Lung (tissue), 12 donors: Measurements from ENCODE around the gene FBXO31. TPM values are rescaled to one million over a fixed set of nuclear protein-coding genes. Genes with fewer than 3 reads are reported as not detected.

Source experiments
- ATAC-seq: fragments of 200-7000 bp; cut with Tn5 transposase; one replicate; pipeline ENCODE4 v1.9.1; 2020; ENCODE audit warnings: moderate number of reproducible peaks; ENCODE audit not compliant: insufficient read depth, low FRiP score
- DNase-seq, 3 donors: peaks; one replicate each; pipeline ENCODE4 v3.0.0-alpha.2; 2013 to 2017
- H3K27ac ChIP-seq, 2 donors: one replicate each; pipeline ENCODE4 v1.5.1; 2013; ENCODE audit warnings: mild to moderate bottlenecking in 2 of 2, moderate library complexity in 2 of 2, control low read depth in 1 of 2, inconsistent platforms in 1 of 2, low read depth in 1 of 2, low read length in 1 of 2
- H3K27me3 ChIP-seq, 3 donors: one replicate each; pipeline ENCODE4 v1.5.1; 2013; ENCODE audit warnings: low read length in 2 of 3; ENCODE audit not compliant: control insufficient read depth in 3 of 3, insufficient read depth in 3 of 3
- H3K36me3 ChIP-seq, 4 donors: one replicate each; pipeline ENCODE4 v1.5.1; 2013; ENCODE audit warnings: low read length in 4 of 4, mild to moderate bottlenecking in 1 of 4, moderate library complexity in 1 of 4; ENCODE audit not compliant: control insufficient read depth in 4 of 4, insufficient read depth in 4 of 4
- H3K4me1 ChIP-seq, 5 donors: one replicate each; pipeline ENCODE4 v1.5.1; 2013; ENCODE audit warnings: low read length in 5 of 5, mild to moderate bottlenecking in 2 of 5, moderate library complexity in 1 of 5; ENCODE audit not compliant: control insufficient read depth in 5 of 5, insufficient read depth in 5 of 5
- H3K4me3 ChIP-seq: one replicate; pipeline ENCODE4 v1.5.1; 2013; ENCODE audit warnings: mild to moderate bottlenecking, control low read depth, moderate library complexity
- H3K9ac ChIP-seq, 2 donors: one replicate each; pipeline ENCODE4 v1.5.1; 2013; ENCODE audit warnings: low read length in 2 of 2, control low read depth in 1 of 2; ENCODE audit not compliant: insufficient read depth in 1 of 2
- H3K9me3 ChIP-seq, 4 donors: one replicate each; pipeline ENCODE4 v1.5.1; 2013; ENCODE audit warnings: low read length in 3 of 4, mild to moderate bottlenecking in 1 of 4, moderate library complexity in 1 of 4; ENCODE audit not compliant: control insufficient read depth in 4 of 4, insufficient read depth in 3 of 4
- CTCF ChIP-seq: IDR thresholded peaks from 2 replicates; pipeline ENCODE4 v1.5.1; 2012; ENCODE audit warnings: mild to moderate bottlenecking; ENCODE audit errors: control extremely low read depth, extremely low read depth
- WGBS, 2 donors: extraction: QIAGEN DNeasy Blood & Tissue Kit; methylation state at CpG; one replicate each; pipeline ENCODE4 v1.1.7; 2013; 5-methylcytosine and 5-hydroxymethylcytosine counted together
- polyA plus RNA-seq, 2 donors: library from polyadenylated mRNA; stranded (reverse); fragments of 200-250 nt; gene quantifications; one replicate each; pipeline ENCODE4 v1.2.1, GENCODE V29; 2013
- total RNA-seq, 2 donors: library from RNA; depleted of rRNA in 1 of 2; stranded (reverse); fragments of >200 nt in 1 of 2; gene quantifications; one replicate each; pipeline ENCODE4 v1.2.1, GENCODE V29; 2014 to 2021
- donor health status: control.
- donor health status: control.
- donor health status: Bipolar disorder and iron deficiency.
- donor health status: healthy.
- donor health status: DM: yes; HTN: yes; CAD: no.

FBXO31 gene
- total and polyA plus RNA-seq, 4 donors = 10.1 to 35.1 (median 23.2) TPM

DNA sequence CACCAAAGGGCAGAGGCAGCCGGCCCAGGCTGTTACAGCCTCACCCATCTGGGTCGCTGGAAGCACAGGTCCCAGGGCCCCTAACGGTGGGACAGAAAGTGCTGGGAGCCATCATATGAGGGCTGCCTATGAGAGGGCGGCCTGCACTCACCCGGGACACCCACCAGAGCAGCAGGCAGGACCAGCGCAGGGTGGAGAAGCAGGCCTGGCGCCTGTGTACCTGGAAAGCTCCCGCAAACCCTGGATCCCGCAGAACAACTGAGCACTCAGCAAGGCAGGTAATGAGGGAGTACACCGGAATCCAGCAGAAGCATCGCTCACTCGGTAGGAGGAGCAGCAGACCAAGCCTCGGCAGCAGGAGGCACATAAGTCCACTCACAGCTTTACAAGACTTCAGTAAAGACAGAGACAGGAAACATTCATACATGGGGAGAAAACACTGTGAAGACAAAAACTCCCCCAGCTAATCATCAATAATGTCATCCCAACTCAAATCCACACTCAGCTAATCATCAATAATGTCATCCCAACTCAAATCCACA lies 34.9 kb downstream of the FBXO31 start:
- DNase-seq (no peak), ATAC-seq (no peak)
- Histone ChIP-seq H3K9ac (no peak overlapping the region), H3K36me3 (peaks cover 0 to 15% (median 5%) of the 10 kb centered on the region in 4 donors), H3K27me3 (no peaks in the 10 kb centered on the region), H3K4me1 (peaks cover 0 to 9% (median 9%) of the 10 kb centered on the region in 5 donors), H3K9me3 (no peaks in the 10 kb centered on the region), H3K4me3 (no peak overlapping the region), H3K27ac (no peak overlapping the region)
- no peak for TF ChIP-seq CTCF
- 96% methylated on average over 13 of the region's 13 CpGs for WGBS, 2 donors

DNA sequence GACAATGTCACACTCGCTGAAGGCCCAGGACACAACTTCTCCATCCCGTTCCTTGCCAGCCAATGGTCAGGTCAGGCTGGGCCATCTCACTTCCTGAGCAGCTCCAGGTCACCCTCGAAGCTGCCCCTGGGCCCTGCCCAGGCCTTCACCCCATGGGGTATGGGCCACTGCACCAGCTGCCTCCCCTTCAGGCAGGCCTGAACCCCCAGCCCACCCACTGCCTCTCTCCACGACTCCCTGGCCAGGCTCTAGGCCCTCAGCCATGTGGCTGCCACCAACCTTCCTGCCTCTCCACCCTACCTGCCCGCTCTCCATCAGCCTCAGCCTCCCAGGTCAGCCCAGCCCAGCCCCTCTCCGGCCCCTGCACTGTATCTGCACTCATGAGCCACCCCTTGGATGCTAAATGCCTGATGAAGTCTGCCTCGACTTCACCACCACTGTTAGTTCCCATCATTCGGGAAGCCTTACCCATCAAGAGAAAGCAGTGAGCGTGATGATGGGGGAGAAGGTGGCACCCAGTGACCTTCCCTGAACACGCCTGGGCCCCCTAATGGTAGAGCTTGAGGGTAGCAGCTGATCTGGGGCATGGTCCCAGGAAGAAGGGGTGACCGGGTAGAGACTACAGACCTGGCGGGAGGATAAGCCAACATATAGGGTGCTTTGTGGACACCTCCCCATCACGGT lies 35.5 kb downstream of the FBXO31 start:
- Histone ChIP-seq H3K36me3 (peaks cover 0 to 19% (median 7%) of the 10 kb centered on the region in 4 donors), H3K27ac (no peak overlapping the region), H3K4me3 (no peak overlapping the region), H3K4me1 (peaks cover 0 to 9% (median 9%) of the 10 kb centered on the region in 5 donors), H3K9ac (no peak overlapping the region), H3K27me3 (no peaks in the 10 kb centered on the region), H3K9me3 (no peaks in the 10 kb centered on the region)
- no peak for TF ChIP-seq CTCF
- ATAC-seq (no peak), DNase-seq (no peak)
- 95 to 96% methylated on average over 13 of the region's 13 CpGs for WGBS, 2 donors

- Histone ChIP-seq H3K4me1 (peaks cover 0 to 9% (median 9%) of the 10 kb centered on the region in 5 donors), H3K36me3 (peaks cover 0 to 23% (median 13%) of the 10 kb centered on the region in 4 donors), H3K9ac (no peak overlapping the region), H3K27ac (no peak overlapping the region), H3K27me3 (no peaks in the 10 kb centered on the region), H3K4me3 (no peak overlapping the region), H3K9me3 (no peaks in the 10 kb centered on the region)
- ATAC-seq = no peak
- no peak for DNase-seq
- WGBS, 2 donors = 95 to 97% methylated on average over 21 of the region's 21 CpGs
- no peak for TF ChIP-seq CTCF
Measured at GRCh38 chr16:87346517-87347060, 37.0 kb downstream of the FBXO31 start.
